GM18499 (cell line): Measurements from ENCODE around the gene LAGE3.

Experiments
- ATAC-seq: cut with Tn5 transposase; IDR thresholded peaks from one replicate; pipeline ENCODE4 v1.9.1; 2021; ENCODE audit warnings: moderate number of reproducible peaks; ENCODE audit not compliant: insufficient read depth, unreplicated experiment

LAGE3 gene

GRCh38 chrX:154481911-154482601 is 3.0 kb upstream of the LAGE3 start:
- ATAC-seq, result no peak

GRCh38 chrX:154481195-154481594 is 2.1 kb upstream of the LAGE3 start:
- ATAC-seq, result no peak

- ATAC-seq, result no peak
Observed at GRCh38 chrX:154477891-154478477, 1.1 kb downstream of the LAGE3 start.

GRCh38 chrX:154476821-154477220 is 2.3 kb downstream of the LAGE3 start:
- no peak for ATAC-seq

GRCh38 chrX:154473683-154474082 is 5.4 kb downstream of the LAGE3 start:
- ATAC-seq, result no peak

GRCh38 chrX:154472685-154473632 is 6.1 kb downstream of the LAGE3 start:
- ATAC-seq, result no peak

GRCh38 chrX:154471839-154472684 is 7.0 kb downstream of the LAGE3 start:
- no peak for ATAC-seq

- ATAC-seq, result no peak
Observed at GRCh38 chrX:154470914-154471568, 8.0 kb downstream of the LAGE3 start.

- no peak for ATAC-seq
Observed at GRCh38 chrX:154470434-154470833, 8.6 kb downstream of the LAGE3 start.

GRCh38 chrX:154469880-154470279 is 9.2 kb downstream of the LAGE3 start:
- ATAC-seq, result no peak

GRCh38 chrX:154469114-154469513 is 10.0 kb downstream of the LAGE3 start:
- ATAC-seq, result no peak

GRCh38 chrX:154468217-154468616 is 10.9 kb downstream of the LAGE3 start:
- no peak for ATAC-seq

GRCh38 chrX:154467556-154467955 is 11.5 kb downstream of the LAGE3 start:
- no peak for ATAC-seq

- no peak for ATAC-seq
Observed at GRCh38 chrX:154466907-154467306, 12.2 kb downstream of the LAGE3 start.

- no peak for ATAC-seq
Observed at GRCh38 chrX:154466036-154466435, 13.0 kb downstream of the LAGE3 start.

- ATAC-seq, result no peak
Observed at GRCh38 chrX:154465601-154466000, 13.5 kb downstream of the LAGE3 start.

GRCh38 chrX:154464806-154465365 is 14.2 kb downstream of the LAGE3 start:
- no peak for ATAC-seq

- ATAC-seq, result no peak
Observed at GRCh38 chrX:154463611-154464220, 15.4 kb downstream of the LAGE3 start.

- no peak for ATAC-seq
Observed at GRCh38 chrX:154462396-154462795, 16.7 kb downstream of the LAGE3 start.
